ENCODE measurements around the gene UBE2L6. TPM values are rescaled to one million over a fixed set of nuclear protein-coding genes. Genes with fewer than 3 reads are reported as not detected.

UBE2L6 gene
- total RNA-seq, 1 donor from 2014 or later, result 120 TPM

GRCh38 chr11:57546869-57547475 is 20.5 kb downstream of the UBE2L6 start:
- Histone ChIP-seq H3K4me3 (no peak overlapping the region), H3K27me3 (no peaks in the 10 kb centered on the region), H3K4me1 (no peaks in the 10 kb centered on the region), H3K36me3 (peaks cover 35% of the 10 kb centered on the region), H3K27ac (no peak overlapping the region), H3K9me3 (no peaks in the 10 kb centered on the region)
- ATAC-seq (no peak), DNase-seq (peak; percentile 20)
- intact Hi-C loops (cut with DNase I), result no loop called here
- TF ChIP-seq CTCF (IDR thresholded peaks at IDR 0.05), result no peak

DNA sequence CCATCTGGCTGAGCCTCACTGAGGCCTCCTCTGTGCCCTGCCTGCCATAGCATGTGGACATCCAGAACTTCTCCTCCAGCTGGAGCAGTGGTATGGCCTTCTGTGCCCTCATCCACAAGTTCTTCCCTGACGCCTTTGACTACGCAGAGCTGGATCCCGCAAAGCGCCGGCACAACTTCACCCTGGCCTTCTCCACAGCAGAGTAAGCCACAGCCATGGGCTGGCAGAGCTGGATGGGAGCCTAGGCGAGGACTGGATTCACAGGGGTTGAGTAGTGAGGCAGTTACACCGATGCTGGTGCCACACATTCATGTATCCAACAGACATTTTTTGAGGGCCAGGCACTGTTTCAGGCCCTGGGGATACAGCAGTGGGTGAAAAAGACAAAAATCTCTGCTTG is 21.0 kb downstream of the UBE2L6 start:
- no peaks in the 10 kb centered on the region for H3K27me3 ChIP-seq
- no peak for TF ChIP-seq CTCF (IDR thresholded peaks at IDR 0.05)
- DNase-seq, result no peak
- H3K36me3 ChIP-seq, result peaks cover 30% of the 10 kb centered on the region
- H3K9me3 ChIP-seq, result no peaks in the 10 kb centered on the region
- H3K4me1 ChIP-seq, result no peaks in the 10 kb centered on the region
- ATAC-seq, result no peak
- intact Hi-C loops (cut with DNase I), result no loop called here
- no peak overlapping the region for H3K27ac ChIP-seq
- no peak overlapping the region for H3K4me3 ChIP-seq

GRCh38 chr11:57545883-57546282 is 21.6 kb downstream of the UBE2L6 start:
- H3K4me3 ChIP-seq, result no peak overlapping the region
- peaks cover 24% of the 10 kb centered on the region for H3K36me3 ChIP-seq
- DNase-seq, result no peak
- no peak for ATAC-seq
- no peak overlapping the region for H3K27ac ChIP-seq
- H3K9me3 ChIP-seq, result no peaks in the 10 kb centered on the region
- H3K4me1 ChIP-seq, result no peaks in the 10 kb centered on the region
- no peaks in the 10 kb centered on the region for H3K27me3 ChIP-seq
- intact Hi-C loops (cut with DNase I), result no loop called here
- TF ChIP-seq CTCF (IDR thresholded peaks at IDR 0.05), result no peak

DNA sequence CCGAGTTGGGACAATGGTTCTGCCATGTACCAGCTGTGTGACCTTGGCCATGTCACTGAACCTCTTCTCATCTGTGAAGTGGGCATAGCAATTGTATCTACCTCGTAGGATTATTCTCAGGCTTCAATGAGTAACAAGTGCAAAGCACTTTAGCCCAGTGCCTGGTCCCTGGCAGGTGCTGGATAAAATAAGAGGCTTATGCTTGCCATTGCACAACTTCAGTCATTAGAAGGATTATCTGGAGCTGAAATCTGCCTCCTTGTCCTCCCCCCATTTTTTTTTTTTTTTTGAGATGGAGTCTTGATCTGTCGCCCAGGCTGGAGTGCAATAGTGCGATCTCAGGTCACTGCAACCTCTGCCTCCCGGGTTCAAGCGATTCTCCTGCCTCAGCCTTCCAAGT is 22.9 kb downstream of the UBE2L6 start:
- Histone ChIP-seq H3K36me3 (peaks cover 11% of the 10 kb centered on the region), H3K9me3 (no peaks in the 10 kb centered on the region), H3K27me3 (no peaks in the 10 kb centered on the region), H3K4me3 (no peak overlapping the region), H3K4me1 (no peaks in the 10 kb centered on the region), H3K27ac (no peak overlapping the region)
- intact Hi-C loops (cut with DNase I), result no loop called here
- ATAC-seq (no peak), DNase-seq (no peak)
- no peak for TF ChIP-seq CTCF (IDR thresholded peaks at IDR 0.05)

DNA sequence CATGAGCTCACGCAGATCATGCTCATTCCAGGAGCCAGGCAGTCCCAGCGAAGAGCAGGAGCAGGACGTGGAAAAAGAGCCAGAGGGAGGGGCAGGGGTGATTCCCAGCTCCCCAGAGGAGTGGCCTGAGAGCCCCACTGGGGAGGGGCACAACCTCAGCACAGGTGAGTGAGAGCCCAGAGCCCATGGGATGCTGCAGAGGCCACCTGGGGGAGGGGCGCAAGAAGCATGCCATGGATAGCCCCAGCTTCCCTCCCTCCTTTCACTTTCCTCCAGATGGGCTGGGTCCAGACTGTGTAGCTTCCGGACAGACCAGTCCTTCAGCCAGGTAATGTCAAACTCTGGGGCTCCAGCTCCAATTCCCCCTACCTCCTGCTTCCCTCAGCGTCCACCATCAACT is 23.9 kb downstream of the UBE2L6 start:
- no peaks in the 10 kb centered on the region for H3K27me3 ChIP-seq

More for the DNA sequence above, 23.9 kb downstream of the UBE2L6 start:
- ATAC-seq (peak; percentile 12), DNase-seq (no peak)
- Histone ChIP-seq H3K4me3 (no peak overlapping the region), H3K27ac (no peak overlapping the region), H3K9me3 (no peaks in the 10 kb centered on the region), H3K36me3 (peaks cover 8% of the 10 kb centered on the region), H3K4me1 (no peaks in the 10 kb centered on the region)
- intact Hi-C loops (cut with DNase I), result no loop called here
- no peak for TF ChIP-seq CTCF (IDR thresholded peaks at IDR 0.05)
